LNCAP (cell line): ENCODE measurements around the gene ATP9B.

ENCODE experiments used
- TF ChIP-seq, protein P1 (sequence below): fragments of 450-650 bp; IDR thresholded peaks from 2 replicates; pipeline ENCODE4 v1.5.1; 2017; ENCODE audit warnings: mild to moderate bottlenecking

The ATP9B gene

GRCh38 chr18:79068937-79069716 lies at the start of gene ATP9B:
TSS of gene ATP9B (plus strand) at chr18:79069394. CDS start at chr18:79069411, 17 bp downstream.
- TF ChIP-seq, protein P1, sequence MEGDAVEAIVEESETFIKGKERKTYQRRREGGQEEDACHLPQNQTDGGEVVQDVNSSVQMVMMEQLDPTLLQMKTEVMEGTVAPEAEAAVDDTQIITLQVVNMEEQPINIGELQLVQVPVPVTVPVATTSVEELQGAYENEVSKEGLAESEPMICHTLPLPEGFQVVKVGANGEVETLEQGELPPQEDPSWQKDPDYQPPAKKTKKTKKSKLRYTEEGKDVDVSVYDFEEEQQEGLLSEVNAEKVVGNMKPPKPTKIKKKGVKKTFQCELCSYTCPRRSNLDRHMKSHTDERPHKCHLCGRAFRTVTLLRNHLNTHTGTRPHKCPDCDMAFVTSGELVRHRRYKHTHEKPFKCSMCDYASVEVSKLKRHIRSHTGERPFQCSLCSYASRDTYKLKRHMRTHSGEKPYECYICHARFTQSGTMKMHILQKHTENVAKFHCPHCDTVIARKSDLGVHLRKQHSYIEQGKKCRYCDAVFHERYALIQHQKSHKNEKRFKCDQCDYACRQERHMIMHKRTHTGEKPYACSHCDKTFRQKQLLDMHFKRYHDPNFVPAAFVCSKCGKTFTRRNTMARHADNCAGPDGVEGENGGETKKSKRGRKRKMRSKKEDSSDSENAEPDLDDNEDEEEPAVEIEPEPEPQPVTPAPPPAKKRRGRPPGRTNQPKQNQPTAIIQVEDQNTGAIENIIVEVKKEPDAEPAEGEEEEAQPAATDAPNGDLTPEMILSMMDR = no peak

GRCh38 chr18:79019881-79020280 lies 49.3 kb upstream of the ATP9B start:
- TF ChIP-seq, protein P1 = no peak

DNA sequence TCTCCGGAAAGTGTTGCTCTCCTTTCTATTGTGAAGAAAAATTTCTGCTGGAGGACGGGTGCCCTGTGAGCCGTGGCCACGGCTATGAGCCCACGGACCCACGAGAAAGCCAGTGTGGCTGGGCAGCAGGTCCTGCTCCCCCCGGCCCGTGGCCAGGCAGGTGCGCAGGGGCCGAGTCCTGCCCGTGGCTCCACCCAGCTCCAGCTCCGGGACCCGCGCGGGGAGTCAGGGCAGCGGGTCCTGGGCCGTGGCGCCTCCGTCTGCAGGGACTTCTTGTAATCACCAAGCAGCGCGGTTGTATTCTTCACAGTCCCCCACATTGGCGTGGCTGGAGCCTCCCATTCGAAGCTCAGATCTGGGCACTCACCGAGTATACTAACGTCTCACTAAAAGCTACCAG lies 46.6 kb upstream of the ATP9B start:
- TF ChIP-seq, protein P1 = no peak

GRCh38 chr18:79026491-79026890 lies 42.7 kb upstream of the ATP9B start:
- TF ChIP-seq, protein P1 = no peak

DNA sequence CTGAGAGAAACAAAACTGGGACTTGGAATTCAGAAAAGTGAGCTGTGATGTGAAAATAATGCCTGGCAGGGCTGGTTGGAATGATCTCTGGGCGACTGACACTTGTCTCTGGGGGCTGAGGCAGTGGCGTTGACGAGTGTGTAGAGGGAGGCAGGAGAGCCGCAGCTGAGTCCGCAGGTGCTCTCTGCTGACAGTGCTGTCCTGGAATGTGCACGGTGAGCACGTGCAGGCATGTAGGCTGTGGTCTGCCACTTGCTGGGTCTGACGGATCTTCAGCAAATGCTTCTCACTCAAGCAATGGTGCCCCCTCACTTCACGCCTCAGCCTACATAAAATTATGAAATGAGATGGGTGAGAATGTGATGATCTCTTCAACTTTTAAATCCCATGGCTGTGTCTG lies 38.5 kb upstream of the ATP9B start:
- TF ChIP-seq, protein P1 = no peak

- TF ChIP-seq, protein P1 = no peak
Observed at GRCh38 chr18:79042276-79042675, 26.9 kb upstream of the ATP9B start.

DNA sequence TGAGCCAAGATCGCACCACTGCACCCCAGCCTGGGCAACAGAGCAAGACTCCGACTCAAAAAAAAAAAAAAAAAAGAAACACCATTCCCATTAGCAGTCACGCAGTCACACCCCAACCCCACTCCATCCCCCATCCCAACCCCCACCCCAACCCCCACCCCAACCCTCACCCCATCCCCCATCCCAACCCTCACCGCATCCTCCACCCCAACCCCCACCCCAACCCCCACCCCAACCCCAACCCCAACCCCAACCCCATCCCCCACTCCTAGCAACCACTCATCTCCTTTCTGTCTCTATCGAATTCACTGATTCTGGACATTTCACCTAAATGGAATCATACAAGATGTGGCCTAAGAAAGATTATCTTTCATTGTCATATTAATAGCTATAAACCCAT lies 25.9 kb upstream of the ATP9B start:
- TF ChIP-seq, protein P1 = no peak

DNA sequence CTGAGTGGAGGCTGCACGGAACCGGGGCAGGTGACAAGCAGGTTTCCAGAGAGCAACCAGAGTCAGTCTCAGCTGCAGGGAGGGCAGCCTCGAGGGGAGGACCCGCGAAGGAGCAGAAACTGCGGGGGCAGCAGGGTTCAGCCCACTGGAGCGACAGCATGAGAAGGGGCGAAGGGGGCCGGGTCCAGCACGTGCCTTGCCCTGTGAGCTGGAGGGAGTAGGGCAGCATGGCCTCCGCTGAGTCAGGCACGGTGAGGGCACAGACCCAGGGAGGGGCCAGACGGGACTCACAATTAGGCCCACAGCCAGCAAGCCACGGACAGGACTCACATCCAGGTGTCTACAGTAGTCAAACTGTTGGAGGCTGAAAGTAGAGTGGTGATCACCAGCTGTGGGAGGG lies 22.7 kb upstream of the ATP9B start:
- TF ChIP-seq, protein P1 = no peak
